HG03159 (cell line): Measurements from ENCODE around the gene KCNJ16.

Experiments used
- ATAC-seq: cut with Tn5 transposase; IDR thresholded peaks from one replicate; pipeline ENCODE4 v1.9.1; 2021; ENCODE audit warnings: mild to moderate bottlenecking, moderate library complexity; ENCODE audit not compliant: unreplicated experiment

The KCNJ16 gene

DNA sequence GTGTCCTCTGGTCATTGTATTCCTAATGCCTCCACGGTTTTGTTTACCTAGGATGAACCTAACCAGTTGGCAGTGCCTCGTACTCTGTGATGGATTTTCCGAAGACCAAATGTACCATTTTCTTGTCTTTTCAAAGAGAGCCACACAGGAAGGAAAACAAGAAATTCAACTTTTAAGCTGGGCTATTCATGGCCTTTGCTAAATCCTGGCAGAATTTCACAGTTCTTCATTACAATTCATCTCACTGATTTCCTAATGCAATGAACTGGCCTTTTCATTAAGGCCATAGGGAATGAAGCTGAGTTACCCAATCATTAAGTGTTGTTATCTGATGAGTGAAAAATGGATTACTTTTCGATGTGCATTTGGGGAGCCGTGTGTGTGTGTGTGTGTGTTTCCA lies 7.9 kb upstream of the KCNJ16 start:
- no peak for ATAC-seq

DNA sequence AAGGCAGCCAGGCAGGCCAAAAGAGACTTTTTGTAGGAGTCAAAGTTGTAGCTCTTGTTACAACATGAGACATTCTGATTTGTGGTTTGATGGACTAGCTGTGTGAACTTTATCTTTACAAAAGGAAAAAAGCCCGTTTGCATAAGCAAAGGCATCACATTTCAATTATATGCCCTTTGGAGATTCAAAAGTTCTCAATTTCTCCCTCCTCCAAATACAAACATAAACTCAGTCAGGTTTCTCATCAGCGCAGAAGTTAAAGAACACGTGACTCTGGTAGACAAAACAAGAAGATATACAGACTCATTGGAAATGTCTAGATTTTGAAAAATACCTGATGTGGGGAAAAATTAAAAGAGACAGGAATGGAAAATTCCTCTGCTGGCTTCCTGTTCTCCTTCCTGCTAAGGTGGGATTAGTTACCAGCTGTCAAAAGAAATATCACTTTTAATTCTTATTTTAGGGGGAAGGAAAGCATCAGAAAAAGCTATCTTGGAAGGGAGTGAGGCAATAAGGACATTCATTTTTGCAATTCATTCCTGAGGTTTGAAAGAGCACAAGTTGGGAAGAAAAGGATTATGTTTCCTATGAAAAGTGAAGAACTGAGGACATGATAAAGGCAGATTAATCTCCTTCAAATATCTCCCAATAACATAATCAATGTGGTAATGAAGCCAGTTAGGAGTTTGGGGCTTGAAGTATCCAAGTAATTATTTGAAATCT lies 4.6 kb upstream of the KCNJ16 start:
- no peak for ATAC-seq

DNA sequence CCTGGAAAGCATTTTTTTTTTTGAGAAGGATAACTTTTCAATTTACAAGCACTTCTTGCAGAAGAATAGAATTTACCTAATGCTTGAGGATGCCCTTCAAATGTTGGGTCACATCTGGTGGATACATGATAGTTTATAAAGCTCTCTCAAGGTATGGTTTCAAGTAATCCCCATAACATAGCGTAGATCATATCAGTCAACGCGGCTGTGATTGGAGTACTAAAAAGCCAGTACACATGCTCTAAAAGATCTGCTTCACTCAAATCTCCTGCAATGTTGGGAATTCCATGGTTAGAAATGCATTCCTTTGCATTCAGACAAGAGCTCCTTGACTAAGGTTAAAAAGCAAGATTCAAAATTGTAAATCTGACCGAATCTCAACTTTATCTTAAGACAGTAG lies 3.9 kb upstream of the KCNJ16 start:
- no peak for ATAC-seq

DNA sequence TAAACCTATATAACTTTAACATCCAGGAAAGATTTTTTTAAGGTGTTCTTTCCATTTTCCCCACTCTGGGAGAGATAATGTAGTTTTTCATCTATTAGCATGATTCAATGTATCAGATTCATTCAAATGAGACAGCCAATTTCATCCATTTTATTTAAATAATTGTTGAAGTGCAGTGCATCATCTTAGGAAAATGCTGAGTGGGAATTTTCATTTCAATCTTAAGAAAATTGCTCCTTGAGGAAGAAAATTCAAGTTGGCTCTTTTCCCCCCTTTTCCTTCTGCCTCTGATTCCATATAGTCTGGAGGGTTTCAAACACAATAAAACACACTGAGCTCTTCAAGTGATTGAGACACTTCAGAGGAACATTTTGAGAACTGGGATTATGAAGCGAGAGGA lies 3.4 kb upstream of the KCNJ16 start:
- no peak for ATAC-seq

DNA sequence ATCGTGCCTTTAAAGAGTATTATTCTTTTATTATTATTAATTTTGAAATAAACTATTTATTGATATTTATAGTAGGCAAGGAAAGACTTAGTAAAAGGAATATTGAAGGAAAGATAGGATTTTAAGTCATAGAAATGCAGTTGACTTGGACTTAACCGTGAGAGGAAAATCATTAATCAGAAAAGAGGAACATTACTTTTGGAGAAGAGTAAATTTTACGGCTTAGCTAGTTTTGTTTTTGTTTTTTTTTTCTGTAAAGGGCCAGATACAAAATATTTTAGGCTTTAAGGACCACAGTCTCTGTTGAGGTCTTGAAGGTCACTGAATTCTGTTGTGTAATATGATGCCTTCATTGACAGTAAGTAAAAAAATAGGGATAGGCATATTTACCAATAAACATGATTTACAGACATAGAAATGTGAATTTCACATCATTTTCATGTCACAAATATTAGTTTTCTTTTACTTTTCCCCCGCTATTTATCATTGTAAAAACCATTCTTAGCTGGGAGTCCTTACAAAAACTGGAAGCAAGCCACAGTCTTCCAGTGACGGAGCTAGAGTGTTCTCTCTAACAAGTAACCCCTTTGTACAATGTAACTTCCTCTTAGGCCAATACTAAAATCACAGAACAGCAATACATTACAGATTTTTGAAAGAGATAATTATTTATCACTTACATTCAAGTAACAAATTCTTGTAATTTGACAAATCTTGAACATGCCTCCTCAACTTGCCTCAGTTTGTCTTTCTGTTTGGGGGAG lies 2.3 kb upstream of the KCNJ16 start:
- no peak for ATAC-seq

DNA sequence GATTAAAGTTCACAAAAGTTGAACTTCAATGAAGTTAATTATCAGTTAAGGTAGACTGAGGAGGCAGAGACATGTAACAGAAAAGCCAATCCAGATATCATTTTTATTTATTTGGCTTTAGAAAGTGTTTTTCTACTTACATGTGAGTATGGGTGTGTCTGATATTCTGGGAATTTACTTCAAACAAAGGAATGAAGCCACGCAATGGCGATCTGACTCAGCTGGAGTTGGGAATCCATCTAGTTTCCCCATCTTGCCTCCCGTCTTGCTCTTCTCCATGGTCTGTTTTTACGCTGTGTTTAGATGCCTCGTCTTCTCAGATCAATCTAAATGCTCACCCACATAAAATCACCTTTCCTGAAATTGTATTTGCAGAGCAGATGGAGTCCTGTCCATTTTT lies 1.7 kb upstream of the KCNJ16 start:
- no peak for ATAC-seq

DNA sequence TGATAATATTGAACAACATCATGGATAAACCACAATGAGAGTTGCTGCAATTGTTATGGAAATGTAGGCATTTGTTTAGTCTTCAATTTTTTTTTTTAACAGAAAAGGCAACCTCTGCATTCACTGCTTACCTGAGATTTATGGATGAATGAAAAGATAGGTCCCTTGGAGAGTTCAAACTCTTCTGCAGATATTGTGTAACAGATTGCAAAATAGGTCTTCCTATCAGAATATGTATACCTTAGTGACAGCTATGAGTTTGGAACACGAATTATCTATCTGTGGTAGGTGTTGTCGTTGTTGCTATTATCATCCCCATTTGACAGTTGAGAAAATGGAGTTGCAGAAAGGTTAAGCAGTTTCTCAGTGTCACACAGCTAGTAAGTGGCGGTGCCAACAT lies 1.2 kb upstream of the KCNJ16 start:
- ATAC-seq: no peak

DNA sequence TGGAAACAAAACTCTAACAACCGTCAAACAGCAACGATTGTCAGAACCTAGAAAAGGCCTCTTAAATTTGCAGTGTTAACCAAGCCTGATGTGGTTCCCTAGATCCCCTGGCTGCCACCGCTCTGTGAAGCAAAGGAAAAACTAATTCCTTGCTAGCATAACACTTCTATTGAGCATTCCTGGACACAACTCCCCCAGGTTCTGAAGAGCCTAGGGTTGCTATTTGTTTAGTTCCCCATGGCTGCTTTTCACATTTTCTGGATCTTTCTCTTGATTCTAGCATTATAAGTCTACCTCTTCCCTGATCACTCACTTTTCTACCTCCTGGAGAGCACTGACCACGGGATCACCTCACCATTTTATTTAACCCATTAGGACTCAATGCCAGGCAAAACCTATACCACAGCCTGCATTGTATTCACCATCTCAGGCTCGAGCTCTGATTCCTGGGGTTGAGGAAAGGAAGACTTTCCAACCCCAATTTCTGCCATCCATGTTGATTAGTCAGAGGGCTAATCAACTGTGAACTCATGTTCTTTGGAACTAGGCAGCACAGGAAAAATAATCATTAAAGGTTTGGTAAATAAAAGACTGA lies 692 bp upstream of the KCNJ16 start:
- ATAC-seq: no peak

DNA sequence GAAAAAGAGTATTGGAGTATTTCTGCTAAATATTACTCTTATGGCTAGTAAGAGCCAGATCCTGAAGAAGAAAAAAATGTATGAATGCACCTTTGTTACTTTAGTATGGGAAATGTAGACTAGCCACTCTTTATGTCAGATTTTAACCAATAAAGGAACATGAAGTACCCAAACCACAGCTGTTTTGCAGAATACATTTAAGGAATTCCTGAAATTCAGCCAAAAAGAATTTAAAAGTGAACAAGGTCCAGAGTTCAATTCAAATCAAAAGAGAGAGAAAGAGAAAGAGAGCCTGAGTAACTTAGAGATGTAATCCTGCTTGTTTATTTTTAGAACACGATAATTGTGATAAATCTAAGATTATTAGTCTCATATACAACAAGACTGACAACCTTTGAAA lies 1.2 kb downstream of the KCNJ16 start:
- no peak for ATAC-seq

DNA sequence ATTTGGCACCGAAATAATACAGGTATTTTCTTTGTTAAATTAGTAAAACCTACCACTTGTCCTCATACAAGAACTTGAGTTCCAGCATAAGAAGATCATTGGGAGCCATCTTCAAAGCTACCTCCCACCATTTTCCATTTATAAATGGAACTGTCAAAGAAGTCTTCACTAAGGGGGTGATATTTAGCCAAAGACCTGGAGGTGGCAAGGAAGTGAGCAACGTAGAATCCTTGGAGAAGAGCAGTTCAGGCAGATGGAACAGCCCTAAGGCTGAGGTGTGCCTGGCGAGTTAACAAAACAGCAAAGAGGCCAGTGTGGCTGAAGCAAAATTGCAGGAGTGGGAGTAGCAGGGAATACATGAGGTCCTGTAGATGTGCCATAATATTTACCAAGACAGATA lies 1.8 kb downstream of the KCNJ16 start:
- ATAC-seq: no peak

DNA sequence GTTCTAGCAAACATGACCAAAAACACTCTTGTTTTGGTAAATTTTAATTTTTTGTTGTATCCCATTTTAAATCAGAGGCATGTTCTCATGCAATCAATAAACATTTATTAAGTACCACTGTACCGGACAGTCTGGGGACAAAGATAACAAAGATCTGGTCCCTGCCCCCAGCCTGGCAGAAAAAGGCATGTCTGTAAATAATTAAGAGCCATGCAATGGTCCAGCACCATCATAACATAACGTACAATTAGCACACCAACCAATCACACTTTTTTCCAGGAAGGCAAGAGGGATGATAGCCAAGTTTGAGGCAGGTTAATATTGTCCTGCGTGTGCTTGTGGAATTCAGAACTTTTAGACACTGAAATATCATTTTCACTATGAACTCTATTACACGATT lies 3.5 kb downstream of the KCNJ16 start:
- no peak for ATAC-seq

DNA sequence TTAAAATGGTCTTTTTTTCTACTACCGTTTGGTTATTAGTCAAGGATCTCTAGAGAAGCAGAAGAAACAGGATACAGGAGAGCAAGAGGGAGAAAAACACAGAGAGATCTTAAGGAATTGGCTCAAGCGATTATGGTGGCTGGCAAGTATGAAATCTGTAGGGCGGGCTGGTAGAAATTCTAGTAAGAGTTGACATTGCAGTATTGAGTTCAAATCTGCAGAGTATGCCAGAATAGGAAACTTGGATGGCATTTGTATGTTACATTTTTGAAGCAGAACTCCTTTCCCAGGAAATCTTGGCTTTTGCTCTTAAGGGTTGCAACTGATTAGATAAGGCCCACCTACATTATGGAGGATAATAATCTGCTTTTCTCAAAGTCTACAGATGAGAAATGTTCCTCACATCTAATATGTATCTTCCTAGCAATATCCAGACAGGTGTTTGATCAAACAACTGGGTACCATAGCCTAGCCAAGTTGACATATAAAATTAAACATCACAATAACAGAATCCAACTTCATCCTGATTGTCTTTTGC lies 4.0 kb downstream of the KCNJ16 start:
- ATAC-seq: no peak

DNA sequence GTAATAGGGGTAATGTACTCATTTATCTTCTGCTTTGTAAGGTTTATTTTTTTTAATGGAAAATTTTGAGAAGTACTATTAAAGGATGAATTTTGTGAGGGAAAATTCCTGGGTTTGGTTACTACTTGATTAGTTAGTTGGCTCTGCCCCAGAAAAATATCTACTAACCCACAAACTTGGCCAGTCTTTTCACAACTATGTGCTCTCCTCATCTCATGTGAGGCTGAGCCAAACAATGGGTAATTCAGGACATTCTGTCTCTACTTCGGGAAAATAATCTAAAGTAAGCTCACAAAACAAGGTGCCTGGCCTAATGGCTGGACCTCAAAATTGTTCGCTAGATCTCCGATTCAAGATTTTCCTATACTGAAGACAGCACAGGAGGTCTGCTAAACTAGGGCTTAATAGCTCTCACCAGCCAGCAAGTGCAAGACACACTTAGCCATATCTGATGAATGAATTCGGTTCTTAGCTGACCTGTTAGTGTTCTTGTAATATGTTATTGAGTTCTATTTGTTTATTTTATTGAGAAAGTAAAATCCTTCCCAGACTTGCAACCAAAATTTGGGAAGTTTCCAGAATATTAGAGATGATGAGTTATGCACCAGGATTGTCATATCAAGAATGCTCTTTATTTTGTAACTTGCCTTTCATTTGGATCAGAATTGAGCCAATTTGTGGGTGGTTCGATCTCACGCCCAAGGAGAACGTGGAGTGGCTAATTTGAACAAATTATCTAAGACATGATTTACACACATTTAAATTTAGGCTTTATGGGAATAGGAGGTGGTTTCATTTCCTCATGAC lies 5.7 kb downstream of the KCNJ16 start:
- ATAC-seq: no peak

DNA sequence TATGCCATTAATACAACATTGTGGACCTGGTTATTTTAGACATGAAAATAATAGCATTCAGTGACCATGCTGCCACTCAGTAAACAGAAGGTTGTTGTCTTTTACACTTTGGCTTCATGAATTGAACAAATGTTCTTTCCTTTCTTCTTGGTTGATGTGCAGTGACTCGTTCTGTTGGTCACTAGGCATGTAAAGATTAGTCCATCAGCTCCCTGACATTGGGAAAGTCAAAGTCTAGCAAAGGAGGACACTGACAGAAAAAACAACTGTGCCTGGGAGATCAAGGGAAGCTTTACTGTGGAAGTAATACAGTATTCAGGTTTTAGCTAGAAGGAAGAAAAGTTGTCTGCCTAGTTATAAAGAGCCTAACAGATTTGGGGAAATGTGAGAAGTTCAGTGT lies 6.9 kb downstream of the KCNJ16 start:
- ATAC-seq: no peak

DNA sequence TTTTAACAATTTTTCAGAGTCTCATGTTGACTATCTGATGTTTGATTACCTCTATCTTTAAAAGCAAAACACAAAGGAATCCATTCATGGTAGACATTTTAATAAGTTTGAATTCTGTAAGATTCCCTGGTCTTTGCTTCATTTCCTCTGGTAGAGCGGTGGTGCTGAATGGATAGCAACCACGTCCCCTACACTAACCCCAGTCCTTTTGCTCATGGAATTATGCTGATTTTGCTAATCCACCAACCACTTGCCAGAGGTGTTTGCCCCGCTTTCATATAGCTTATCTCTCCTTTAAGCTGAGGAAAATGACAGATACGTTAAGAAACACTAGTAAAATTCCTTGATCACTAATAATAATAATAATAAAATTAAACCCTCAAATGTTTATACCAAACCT lies 9.5 kb downstream of the KCNJ16 start:
- no peak for ATAC-seq

DNA sequence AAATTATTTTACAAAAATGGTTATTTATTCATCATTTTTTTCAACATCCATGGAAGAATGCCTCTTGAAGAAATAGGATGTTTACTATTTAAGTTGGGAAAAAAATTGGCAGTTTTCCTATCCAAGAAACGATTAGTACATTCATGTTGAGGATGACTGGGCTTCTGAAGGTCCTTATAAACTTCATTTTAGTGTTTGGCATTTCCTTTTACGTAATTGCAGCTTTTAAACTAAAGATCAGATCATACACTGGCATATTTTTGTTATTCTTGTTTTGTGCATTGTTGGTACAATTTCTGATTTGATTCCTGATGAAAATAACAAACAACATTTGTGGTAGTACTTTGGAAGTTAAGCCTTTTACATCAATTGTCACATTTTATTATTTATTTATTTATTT lies 11.5 kb downstream of the KCNJ16 start:
- no peak for ATAC-seq

DNA sequence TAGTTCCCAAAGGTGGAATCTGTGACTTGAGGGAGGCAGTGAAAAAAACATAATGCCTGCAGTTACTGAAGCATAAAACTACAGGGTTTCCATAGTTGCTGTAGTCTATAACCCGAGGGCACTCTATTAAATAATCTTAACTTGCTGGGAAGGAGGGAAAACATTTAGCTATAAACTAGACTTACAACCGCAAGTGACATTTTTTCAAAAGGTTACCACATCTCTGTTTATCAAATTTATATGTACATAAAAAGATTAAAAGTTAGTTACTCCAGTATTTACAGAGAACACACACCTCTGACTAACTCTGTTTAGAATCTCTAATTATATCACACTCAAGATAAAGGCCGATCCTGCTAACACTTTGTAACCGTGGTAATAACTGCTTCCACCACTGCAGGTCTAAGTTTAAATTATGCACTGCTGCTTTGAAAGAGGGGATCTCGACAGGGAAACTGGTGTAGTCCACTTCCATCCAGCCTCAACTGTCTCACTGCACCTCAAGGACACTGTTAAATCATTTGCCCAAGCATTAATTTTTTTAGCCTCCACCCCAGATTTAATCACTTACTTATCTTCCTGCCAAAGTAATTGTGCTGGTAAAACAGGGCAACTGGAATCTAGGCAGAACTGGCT lies 14.6 kb downstream of the KCNJ16 start:
- no peak for ATAC-seq

DNA sequence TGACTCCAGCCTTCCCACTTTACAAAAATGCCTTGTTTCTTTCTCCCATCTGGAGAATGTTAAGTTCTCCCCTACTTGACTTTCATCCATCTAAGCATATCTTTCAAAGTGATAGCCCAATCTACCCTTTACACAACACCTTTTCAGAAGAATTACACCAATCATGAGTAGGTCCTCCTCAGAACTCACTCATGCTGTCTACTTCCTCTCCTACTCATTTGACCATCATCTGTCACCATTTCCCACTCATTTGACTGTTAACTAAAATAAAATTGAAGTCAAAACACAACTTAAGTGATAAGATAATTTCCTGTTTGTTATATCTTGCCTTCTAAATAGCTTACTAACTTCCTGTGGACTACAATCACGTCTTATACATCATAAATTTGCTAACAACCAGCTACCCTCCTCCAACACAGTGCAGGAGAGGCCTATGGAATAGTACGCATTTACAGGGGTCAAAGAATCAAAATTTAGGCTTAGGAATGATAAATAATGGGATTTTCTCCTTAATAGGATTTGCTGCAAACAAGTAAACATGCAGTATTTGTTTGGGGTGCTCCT lies 16.1 kb downstream of the KCNJ16 start:
- no peak for ATAC-seq

DNA sequence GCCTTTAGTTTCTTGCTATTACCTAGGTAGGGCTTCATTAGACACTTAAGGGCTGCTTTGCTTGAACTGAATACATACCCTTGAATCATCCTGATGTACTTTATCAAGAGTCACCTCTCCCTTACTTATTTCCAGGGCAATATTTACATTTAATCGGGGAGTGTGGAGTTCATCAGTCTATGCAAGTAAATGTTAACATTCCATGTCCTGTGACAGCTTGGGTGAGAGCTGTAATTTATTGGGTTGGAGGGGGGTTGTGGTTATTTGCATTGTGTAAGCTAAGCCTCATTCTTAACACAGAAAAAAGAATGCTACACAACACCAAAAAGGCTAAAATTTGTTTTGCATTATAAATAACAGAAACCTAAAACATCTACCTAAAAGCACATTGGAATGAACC lies 16.7 kb downstream of the KCNJ16 start:
- ATAC-seq: no peak

DNA sequence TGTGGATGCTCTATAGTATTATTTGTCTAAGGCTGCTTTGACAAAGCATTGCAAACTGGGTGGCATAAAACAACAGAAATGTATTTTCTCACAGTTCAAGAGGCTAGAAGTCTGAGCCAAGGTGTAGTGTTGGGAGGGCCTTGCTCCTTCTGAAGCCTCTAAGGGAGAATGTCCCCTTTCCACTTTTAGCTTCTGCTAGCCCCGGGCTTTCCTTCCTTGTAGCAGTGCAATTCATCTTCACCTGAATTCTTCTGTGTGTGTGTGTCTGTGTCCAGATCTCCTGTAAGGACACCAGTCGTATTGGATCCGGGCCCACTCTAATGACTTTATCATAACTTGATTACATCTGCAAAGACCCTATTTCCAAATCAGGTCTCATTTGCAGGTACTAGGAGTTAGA lies 18.1 kb downstream of the KCNJ16 start:
- no peak for ATAC-seq
